Activated CD4-positive, alpha-beta T cell treated with anti-CD3 and anti-CD28 coated beads, Interleukin-2, amount 50 U/mL, for 1 hour (primary cell): ENCODE results near the gene PDZRN4.

Experiments
- DNase-seq: peaks from one replicate; pipeline ENCODE4 v3.0.0-alpha.2; 2020

The PDZRN4 gene

GRCh38 chr12:41365653-41366171, 177.6 kb downstream of the PDZRN4 start:
- no peak for DNase-seq

- DNase-seq, result no peak
These were observed 179.7 kb downstream of the PDZRN4 start for GRCh38 chr12:41367726-41368405.

GRCh38 chr12:41380878-41381277, 192.8 kb downstream of the PDZRN4 start:
- DNase-seq, result no peak

- no peak for DNase-seq
These were observed 214.7 kb downstream of the PDZRN4 start for GRCh38 chr12:41402801-41403200.

GRCh38 chr12:41407232-41407799, 219.2 kb downstream of the PDZRN4 start:
- DNase-seq, result no peak

GRCh38 chr12:41409628-41410027, 221.5 kb downstream of the PDZRN4 start:
- no peak for DNase-seq

GRCh38 chr12:41418586-41418985, 230.5 kb downstream of the PDZRN4 start:
- DNase-seq, result no peak

- no peak for DNase-seq
These were observed 231.2 kb downstream of the PDZRN4 start for GRCh38 chr12:41419131-41419893.

GRCh38 chr12:41424651-41425050, 236.5 kb downstream of the PDZRN4 start:
- DNase-seq, result no peak

- no peak for DNase-seq
These were observed 245.3 kb downstream of the PDZRN4 start for GRCh38 chr12:41433460-41433859.

- DNase-seq, result no peak
These were observed 248.0 kb downstream of the PDZRN4 start for GRCh38 chr12:41436076-41436475.

- no peak for DNase-seq
These were observed 249.4 kb downstream of the PDZRN4 start for GRCh38 chr12:41437563-41437962.

GRCh38 chr12:41438854-41439541, 250.9 kb downstream of the PDZRN4 start:
- DNase-seq, result no peak

GRCh38 chr12:41439801-41440200, 251.7 kb downstream of the PDZRN4 start:
- no peak for DNase-seq

GRCh38 chr12:41441180-41441579, 253.1 kb downstream of the PDZRN4 start:
- DNase-seq, result no peak

- no peak for DNase-seq
These were observed 254.8 kb downstream of the PDZRN4 start for GRCh38 chr12:41442896-41443295.

- DNase-seq, result no peak
These were observed 255.6 kb downstream of the PDZRN4 start for GRCh38 chr12:41443690-41444089.

GRCh38 chr12:41452838-41453407, 264.8 kb downstream of the PDZRN4 start:
- DNase-seq, result no peak

GRCh38 chr12:41453409-41453808, 265.3 kb downstream of the PDZRN4 start:
- DNase-seq, result no peak

- no peak for DNase-seq
These were observed 271.2 kb downstream of the PDZRN4 start for GRCh38 chr12:41459111-41459905.

- no peak for DNase-seq
These were observed 271.7 kb downstream of the PDZRN4 start for GRCh38 chr12:41459906-41460214.

- no peak for DNase-seq
These were observed 272.8 kb downstream of the PDZRN4 start for GRCh38 chr12:41460906-41461305.
